GM12875 (cell line): ENCODE measurements around the gene CALML6.

ENCODE experiments used
- H3K4me3 ChIP-seq: one replicate; pipeline ENCODE4 v1.5.1; 2011; ENCODE audit warnings: low read depth, low read length, control low read depth
- CTCF ChIP-seq: IDR thresholded peaks from 2 replicates; pipeline ENCODE4 v1.5.1; 2011; ENCODE audit warnings: low read depth, mild to moderate bottlenecking, control low read depth, inconsistent platforms, low read length, moderate library complexity, borderline replicate concordance; ENCODE audit not compliant: insufficient read depth

Gene CALML6

GRCh38 chr1:1938613-1939295, 23.7 kb downstream of the CALML6 start:
- no peak overlapping the region for H3K4me3 ChIP-seq
- no peak for TF ChIP-seq CTCF

DNA sequence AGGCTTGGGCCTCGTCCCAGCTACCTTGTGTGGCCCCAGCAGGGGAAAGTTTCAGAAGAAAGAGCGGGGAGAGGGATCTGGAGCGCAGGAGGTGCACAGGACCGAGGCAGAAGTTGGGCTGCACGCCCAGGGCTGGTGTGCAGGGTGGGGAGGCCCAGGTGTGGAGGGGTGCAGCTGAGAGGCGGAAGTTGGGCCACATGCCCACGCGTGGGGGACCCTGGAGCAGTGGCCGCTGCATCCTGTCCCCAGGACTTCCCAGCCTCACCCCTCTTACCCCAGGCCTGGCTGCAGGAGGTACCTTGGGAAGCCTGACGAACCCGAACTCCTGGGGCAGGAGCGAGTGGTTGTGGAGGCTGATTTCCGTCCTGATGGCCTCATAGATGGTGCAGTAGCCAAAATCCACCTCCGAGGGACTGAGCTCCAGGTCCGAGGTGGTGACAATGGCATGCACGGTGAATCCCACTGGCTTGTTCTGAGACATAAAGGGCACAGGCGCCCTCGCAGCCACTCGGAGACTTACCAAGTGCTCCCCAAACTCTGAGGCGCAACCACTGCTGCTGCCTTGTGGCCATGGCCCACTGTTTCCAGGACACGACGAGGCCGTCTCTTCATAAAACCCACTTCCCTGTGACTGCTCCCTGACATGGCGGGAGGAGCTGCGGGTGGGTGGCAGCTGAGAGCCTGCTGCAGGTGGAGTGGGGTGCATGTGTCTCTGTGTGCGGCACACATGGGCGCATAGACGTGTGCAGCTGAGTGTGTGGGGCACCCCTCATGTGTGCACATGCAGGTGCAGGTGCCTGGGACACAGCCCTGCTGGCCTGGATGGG, 24.4 kb downstream of the CALML6 start:
- no peak for TF ChIP-seq CTCF
- H3K4me3 ChIP-seq, result no peak overlapping the region

- H3K4me3 ChIP-seq, result no peak overlapping the region
- TF ChIP-seq CTCF, result no peak
These were observed 25.0 kb downstream of the CALML6 start for GRCh38 chr1:1940123-1940425.

DNA sequence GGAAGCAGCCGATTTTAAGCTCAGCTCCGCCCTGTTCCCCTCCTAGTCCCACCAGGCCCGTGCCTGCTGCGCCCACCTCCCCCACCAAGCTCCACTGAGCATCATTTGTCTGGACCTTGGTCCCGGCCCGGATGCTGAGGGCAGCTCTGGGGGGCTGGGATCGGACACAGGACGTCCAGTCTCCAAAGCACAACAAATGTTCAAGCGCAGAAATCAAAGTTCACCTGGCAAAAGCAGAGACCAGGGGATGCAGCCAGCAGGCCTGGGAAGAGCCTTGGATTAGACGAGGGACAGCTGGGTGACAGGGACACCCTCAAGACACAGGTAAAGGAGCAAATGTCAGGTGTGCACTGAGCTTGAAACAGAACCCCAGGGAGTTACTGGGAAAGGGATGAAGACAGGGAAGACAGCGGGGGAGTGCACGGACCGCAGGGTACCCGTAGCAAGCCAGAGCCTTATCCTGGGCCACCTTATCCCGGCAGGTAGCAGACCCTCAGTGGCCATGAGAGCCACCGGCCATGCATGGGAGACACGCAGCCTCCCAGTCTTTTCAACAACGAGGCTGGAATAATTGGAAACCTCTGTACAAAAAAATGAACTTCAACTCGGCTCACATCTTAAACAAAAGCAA, 26.3 kb downstream of the CALML6 start:
- H3K4me3 ChIP-seq, result no peak overlapping the region

GRCh38 chr1:1941868-1942752, 27.1 kb downstream of the CALML6 start:
- no peak overlapping the region for H3K4me3 ChIP-seq
- no peak for TF ChIP-seq CTCF

More for the DNA sequence above, 26.3 kb downstream of the CALML6 start:
- TF ChIP-seq CTCF, result no peak

- TF ChIP-seq CTCF, result no peak
- no peak overlapping the region for H3K4me3 ChIP-seq
These were observed 27.9 kb downstream of the CALML6 start for GRCh38 chr1:1942753-1943656.
